GM12878 (cell line): ENCODE data around the gene VPS39. TPM values are rescaled to one million over a fixed set of nuclear protein-coding genes. Genes with fewer than 3 reads are reported as not detected.

Experiments
- ATAC-seq: fragments of 200-7000 bp; cut with Tn5 transposase; 3 replicates; pipeline ENCODE4 v1.9.1; 2020; ENCODE audit warnings: mild to moderate bottlenecking, moderate library complexity
- BruUV-seq: library from RNA; stranded (reverse); fragments of 400-500 nt; replicated peaks from 2 replicates; lab custom pipeline; 2021; lab: Mats Ljungman, UMichigan
- CTCF ChIA-PET: fragments of 300-600 bp; sonication (Branson Sonifier 250); formaldehyde crosslinking; extraction: SDS; loops from one replicate; lab custom pipeline; 2021; ENCODE audit warnings: inconsistent platforms; lab: Yijun Ruan, JAX
- POLR2A ChIA-PET: fragments of 350-600 bp; formaldehyde crosslinking; extraction: SDS; loops from one replicate; lab custom pipeline; 2021; ENCODE audit warnings: inconsistent platforms; lab: Charles Lee
- RAD21 ChIA-PET: fragments of 300-600 bp; sonication (Branson Sonifier 250); formaldehyde crosslinking; loops from one replicate; lab custom pipeline; 2023; ENCODE audit warnings: antibody characterized with exemption; ENCODE audit not compliant: unreplicated experiment; lab: Charles Lee
- SMC1A ChIA-PET: fragments of 300-600 bp; sonication (Branson Sonifier 250); formaldehyde crosslinking; loops from one replicate; lab custom pipeline; 2023; ENCODE audit not compliant: unreplicated experiment, uncharacterized antibody; lab: Charles Lee
- DNase-seq: peaks from one replicate; pipeline ENCODE4 v3.0.0-alpha.2; 2011; ENCODE audit warnings: low read depth, low spot score
- FAIRE-seq: peaks from 3 replicates; lab custom pipeline; 2011; peaks lifted over from hg19 to GRCh38; lab: Jason Lieb, UNC
- H2AFZ ChIP-seq: 2 replicates; pipeline ENCODE4 v1.6.0; 2011; ENCODE audit warnings: low read depth, low read length, control low read depth; ENCODE audit not compliant: control insufficient read depth
- H3K27ac ChIP-seq: 2 replicates; pipeline ENCODE4 v1.5.1; 2011; ENCODE audit warnings: control low read depth; ENCODE audit not compliant: control insufficient read depth, insufficient read depth
- H3K27me3 ChIP-seq, 2 experiments: replicated peaks in 1 of 2; 2 replicates each; pipeline versions ENCODE4 v1.6.0 to v1.6.1; 2011; ENCODE audit warnings: low read length in 1 of 2; ENCODE audit not compliant: control insufficient read depth in 2 of 2, insufficient read depth in 2 of 2
- H3K36me3 ChIP-seq, 2 experiments: 2 replicates each; pipeline ENCODE4 v1.5.1; 2011; ENCODE audit warnings: low read length in 1 of 2; ENCODE audit not compliant: control insufficient read depth in 2 of 2, insufficient read depth in 2 of 2
- H3K4me1 ChIP-seq: 2 replicates; pipeline ENCODE4 v1.6.1; 2011; ENCODE audit warnings: mild to moderate bottlenecking, low read length, moderate library complexity, mixed read lengths; ENCODE audit not compliant: control insufficient read depth, insufficient read depth
- H3K4me2 ChIP-seq: 2 replicates; pipeline ENCODE4 v1.6.0; 2011; ENCODE audit warnings: control low read depth; ENCODE audit not compliant: control insufficient read depth, insufficient read depth
- H3K4me3 ChIP-seq: fragments of 200-600 bp; sonication (generic); 2 replicates; pipeline ENCODE4 v1.5.1; 2016
- H3K79me2 ChIP-seq: 2 replicates; pipeline ENCODE4 v1.6.0; 2011; ENCODE audit warnings: low read length; ENCODE audit not compliant: control insufficient read depth, insufficient read depth
- H3K9ac ChIP-seq: 2 replicates; pipeline ENCODE4 v1.8.0; 2011; ENCODE audit warnings: low read length, control low read depth, mixed read lengths; ENCODE audit not compliant: control insufficient read depth, insufficient read depth
- H3K9me3 ChIP-seq: replicated peaks from 3 replicates; pipeline ENCODE4 v1.5.1; 2011; ENCODE audit warnings: mild to moderate bottlenecking, low read length; ENCODE audit not compliant: control insufficient read depth, insufficient read depth
- H4K20me1 ChIP-seq: 2 replicates; pipeline ENCODE4 v1.6.0; 2011; ENCODE audit not compliant: control insufficient read depth, insufficient read depth
- CREB1 ChIP-seq: IDR thresholded peaks from 2 replicates; pipeline ENCODE4 v1.6.1; 2012; ENCODE audit warnings: low read depth, mild to moderate bottlenecking, inconsistent platforms
- HCFC1 ChIP-seq: fragments of 150-350 bp; IDR thresholded peaks from 2 replicates; pipeline ENCODE4 v1.6.1; 2014; ENCODE audit warnings: low read length
- JUND ChIP-seq: IDR thresholded peaks from 2 replicates; pipeline ENCODE4 v1.6.1; 2012; ENCODE audit warnings: low read depth, mild to moderate bottlenecking, low read length, improper control_type of control experiment, moderate library complexity
- MEF2B ChIP-seq: fragments of 450-650 bp; IDR thresholded peaks from 2 replicates; pipeline ENCODE4 v1.6.1; 2018; ENCODE audit warnings: mild to moderate bottlenecking, moderate library complexity; ENCODE audit not compliant: partially characterized antibody, poor library complexity, severe bottlenecking
- MXI1 ChIP-seq: fragments of 150-350 bp; IDR thresholded peaks from 2 replicates; pipeline ENCODE4 v1.6.1; 2011; ENCODE audit warnings: low read depth, mild to moderate bottlenecking, inconsistent platforms, low read length, improper control_type of control experiment
- NFYB ChIP-seq: IDR thresholded peaks from 2 replicates; pipeline ENCODE4 v1.6.1; 2011; ENCODE audit warnings: low read depth, mild to moderate bottlenecking, low read length, improper control_type of control experiment, moderate library complexity; ENCODE audit not compliant: insufficient read depth
- PKNOX1 ChIP-seq: fragments of 450-650 bp; IDR thresholded peaks from 2 replicates; pipeline ENCODE4 v1.6.1; 2016; ENCODE audit warnings: mild to moderate bottlenecking
- RFX5 ChIP-seq: IDR thresholded peaks from 2 replicates; pipeline ENCODE4 v1.6.1; 2011; ENCODE audit warnings: low read depth, low read length, improper control_type of control experiment
- STAT1 ChIP-seq: fragments of 450-650 bp; conservative IDR thresholded peaks from 2 replicates; pipeline ENCODE4 v1.6.1; 2014; ENCODE audit warnings: antibody characterized with exemption, mild to moderate bottlenecking
- ZBED1 ChIP-seq: IDR thresholded peaks from 2 replicates; pipeline ENCODE4 v1.6.1; 2016; ENCODE audit warnings: borderline replicate concordance
- ZNF592 ChIP-seq: fragments of 450-650 bp; IDR thresholded peaks from 2 replicates; pipeline ENCODE4 v1.6.1; 2017; ENCODE audit warnings: mild to moderate bottlenecking, moderate library complexity
- WGBS: methylation state at CpG from one replicate; pipeline ENCODE4 v1.1.6; 2016; ENCODE audit warnings: low lambda C conversion rate; ENCODE audit not compliant: insufficient replicate concordance, insufficient coverage; ENCODE audit errors: missing lambda C conversion rate; 5-methylcytosine and 5-hydroxymethylcytosine counted together
- in situ Hi-C: fragments of 300-500 bp; cut with MboI; formaldehyde crosslinking; loops from 9 replicates; pipeline ENCODE4 v1.14.3; 2018; ENCODE audit warnings: mixed read lengths
- intact Hi-C: fragments of 100-400 bp; cut with micrococcal nuclease; formaldehyde crosslinking; loops from one replicate; pipeline ENCODE4 v1.14.2; 2022; ENCODE audit not compliant: unreplicated experiment
- polyA plus RNA-seq, 11 experiments: library from polyadenylated mRNA; depleted of rRNA in 4 of 11; unstranded in 6 of 11; stranded (reverse) in 5 of 11; fragments of >200 nt; fragmentation: Nextera tagmentation in 4 of 11; fragmentation: Illumina TruSeq in 1 of 11; extraction: Ambion mirVana in 4 of 11; extraction: Trizol in 1 of 11; gene quantifications; 1 replicate in 1 of 11; 2 replicates in 10 of 11; pipeline versions ENCODE4 v1.2.1 to v1.2.3, GENCODE V29; 2011 to 2016; ENCODE audit warnings: inconsistent platforms in 2 of 11, missing spikeins in 2 of 11, low read depth in 1 of 11
- total RNA-seq, 4 experiments: library from RNA; depleted of rRNA in 3 of 4; stranded (reverse); fragments of >200 nt in 3 of 4; fragmentation: Illumina TruSeq in 1 of 4; extraction: Trizol in 1 of 4; gene quantifications; 2 replicates each; pipeline versions ENCODE4 v1.2.1 to v1.2.3, GENCODE V29; 2013 to 2021

VPS39 gene
- total and polyA plus RNA-seq, 10 of the 15 experiments (the other 5 are each of a cell fraction or from before 2014, with no cell fraction given): 4.9 to 50.0 (median 36.2) TPM

- no peak for TF ChIP-seq ZNF592
Observed at GRCh38 chr15:42118650-42119445, 89.3 kb downstream of the VPS39 start (continued).

- ChIA-PET POLR2A (no interaction called here), RAD21 (no interaction called here), SMC1A (no interaction called here), CTCF (interaction anchor here (0.6 to 1.3 kb wide), 2 partner anchors 27 to 58 kb away, joined by 3 to 4 read pairs; no protein-coding TSS in a partner anchor)
- intact Hi-C loops: no loop called here
- in situ Hi-C loops: no loop called here
- H3K79me2 ChIP-seq: no peaks in the 10 kb centered on the region
- no peak overlapping the region for H2AFZ ChIP-seq
- H4K20me1 ChIP-seq: no peaks in the 10 kb centered on the region
- no peaks in the 10 kb centered on the region for H3K4me1 ChIP-seq
- no peaks in the 10 kb centered on the region for H3K27me3 ChIP-seq
- no peak for DNase-seq
- H3K36me3 ChIP-seq: no peaks in the 10 kb centered on the region
- no peaks in the 10 kb centered on the region for H3K9me3 ChIP-seq
- no peak overlapping the region for H3K4me2 ChIP-seq
- no peak for FAIRE-seq
- WGBS: 2% methylated on average over 4 of the region's 4 CpGs
- no peak for ATAC-seq
- no peak overlapping the region for H3K9ac ChIP-seq
- BruUV-seq: no TSS peak
- no peak overlapping the region for H3K27ac ChIP-seq
- H3K4me3 ChIP-seq: no peak overlapping the region
- TF ChIP-seq NFYB (no peak), ZBED1 (no peak), PKNOX1 (no peak), MXI1 (no peak), RFX5 (no peak), ZNF592 (no peak), MEF2B (no peak), CREB1 (no peak), HCFC1 (no peak), STAT1 (no peak), JUND (no peak)
Observed at GRCh38 chr15:42111924-42112323, 96.2 kb downstream of the VPS39 start.
